GM21360 (cell line): ENCODE data around the gene ATP1B3.
"Not testable (repeated sequence)": the region's sequence is repeated elsewhere in the genome, so short reads cannot be mapped to it uniquely, and the experiment has no call there.

Experiments used
- ATAC-seq: cut with Tn5 transposase; IDR thresholded peaks from one replicate; pipeline ENCODE4 v1.9.1; 2021; ENCODE audit warnings: mild to moderate bottlenecking, moderate library complexity; ENCODE audit not compliant: unreplicated experiment

Gene ATP1B3

GRCh38 chr3:141941093-141941492 is 64.7 kb downstream of the ATP1B3 start:
- no peak for ATAC-seq

GRCh38 chr3:141942006-141942405 is 65.6 kb downstream of the ATP1B3 start:
- no peak for ATAC-seq

- no peak for ATAC-seq
These were observed 69.5 kb downstream of the ATP1B3 start for GRCh38 chr3:141945726-141946485.

GRCh38 chr3:141949399-141949798 is 73.0 kb downstream of the ATP1B3 start:
- ATAC-seq: no peak

- no peak for ATAC-seq
These were observed 73.5 kb downstream of the ATP1B3 start for GRCh38 chr3:141949972-141950371.

GRCh38 chr3:141950572-141951493 is 74.4 kb downstream of the ATP1B3 start:
- ATAC-seq: no peak

GRCh38 chr3:141952611-141953010 is 76.2 kb downstream of the ATP1B3 start:
- no peak for ATAC-seq

- no peak for ATAC-seq
These were observed 78.7 kb downstream of the ATP1B3 start for GRCh38 chr3:141955175-141955574.

- no peak for ATAC-seq
These were observed 83.4 kb downstream of the ATP1B3 start for GRCh38 chr3:141959589-141960554.

GRCh38 chr3:141960731-141961130 is 84.3 kb downstream of the ATP1B3 start:
- ATAC-seq: no peak

GRCh38 chr3:141963301-141963700 is 86.9 kb downstream of the ATP1B3 start:
- no peak for ATAC-seq

- no peak for ATAC-seq
These were observed 89.0 kb downstream of the ATP1B3 start for GRCh38 chr3:141965471-141965870.

- no peak for ATAC-seq
These were observed 93.3 kb downstream of the ATP1B3 start for GRCh38 chr3:141969711-141970110.

GRCh38 chr3:141971571-141971970 is 95.1 kb downstream of the ATP1B3 start:
- ATAC-seq: no peak

GRCh38 chr3:141972399-141972798 is 96.0 kb downstream of the ATP1B3 start:
- no peak for ATAC-seq

GRCh38 chr3:141974777-141975176 is 98.3 kb downstream of the ATP1B3 start:
- ATAC-seq: not testable (repeated sequence)
